GM21423 (cell line): Measurements from ENCODE around the gene UTP15.

Source experiments
- ATAC-seq: cut with Tn5 transposase; IDR thresholded peaks from one replicate; pipeline ENCODE4 v1.9.1; 2021; ENCODE audit warnings: mild to moderate bottlenecking, moderate library complexity; ENCODE audit not compliant: unreplicated experiment

Gene UTP15

GRCh38 chr5:73620334-73620687 lies 54.8 kb downstream of the UTP15 start:
- no peak for ATAC-seq

- no peak for ATAC-seq
Measured at GRCh38 chr5:73623060-73623459, 57.5 kb downstream of the UTP15 start.

GRCh38 chr5:73623901-73624404 lies 58.4 kb downstream of the UTP15 start:
- ATAC-seq = no peak

- ATAC-seq = no peak
Measured at GRCh38 chr5:73624888-73625287, 59.3 kb downstream of the UTP15 start.

GRCh38 chr5:73625372-73625943 lies 59.9 kb downstream of the UTP15 start:
- ATAC-seq = no peak

- no peak for ATAC-seq
Measured at GRCh38 chr5:73625944-73626811, 60.6 kb downstream of the UTP15 start, which contains the start of gene ARHGEF28. ARHGEF28 (plus strand) TSS chr5:73626196; CDS start chr5:73684852, 58,656 bp downstream.

- ATAC-seq = no peak
Measured at GRCh38 chr5:73626814-73627313, 61.3 kb downstream of the UTP15 start.

- ATAC-seq = no peak
Measured at GRCh38 chr5:73629456-73629855, 63.9 kb downstream of the UTP15 start.

GRCh38 chr5:73630765-73631164 lies 65.2 kb downstream of the UTP15 start:
- no peak for ATAC-seq

- ATAC-seq = no peak
Measured at GRCh38 chr5:73631500-73631899, 66.0 kb downstream of the UTP15 start.
